ENCODE measurements around the gene OR52I2.

GRCh38 chr11:4580124-4580523 lies 1.4 kb upstream of the OR52I2 start:
- TF ChIP-seq CHD4 (IDR thresholded peaks at IDR 0.05; ENCODE audit: borderline replicate concordance): no peak
- TF ChIP-seq CTCF (IDR thresholded peaks at IDR 0.05): no peak
- no peak for TF ChIP-seq EP300 (IDR thresholded peaks at IDR 0.05)
- TF ChIP-seq KDM5A (IDR thresholded peaks at IDR 0.05): no peak
- no peak for TF ChIP-seq JUN (IDR thresholded peaks at IDR 0.05)
- TF ChIP-seq CBX2 (IDR thresholded peaks at IDR 0.05; ENCODE audit: borderline replicate concordance, low read depth): no peak
- no peak for TF ChIP-seq POLR2AphosphoS2 (conservative IDR thresholded peaks at IDR 0.05; ENCODE audit: low read length)
- TF ChIP-seq HOXB5 (CRISPR knock-in tag; IDR thresholded peaks at IDR 0.05): no peak
- no peak for TF ChIP-seq FOSL2 (IDR thresholded peaks at IDR 0.05)
- TF ChIP-seq FOSL2 (CRISPR knock-in tag; IDR thresholded peaks at IDR 0.05): no peak
- no peak for TF ChIP-seq POLR2A (IDR thresholded peaks at IDR 0.05; ENCODE audit: low read length)
